Activated CD4-positive, alpha-beta T cell treated with anti-CD3 and anti-CD28 coated beads for 36 hours (primary cell): Measurements from ENCODE around the gene ZNF827. TPM values are rescaled to one million over a fixed set of nuclear protein-coding genes. Genes with fewer than 3 reads are reported as not detected.
A peak's percentile ranks its signal among the peaks of the same experiment; 100 is the strongest.

Experiments
- ATAC-seq: fragments of 200-7000 bp; cut with Tn5 transposase; one replicate; pipeline ENCODE4 v1.10.0; 2021; ENCODE audit warnings: mild to moderate bottlenecking, moderate library complexity
- CTCF ChIA-PET: fragments of 350-600 bp; sonication (Branson Sonifier 250); formaldehyde crosslinking; loops from one replicate; lab custom pipeline; 2021; ENCODE audit warnings: antibody characterized with exemption; lab: Charles Lee
- POLR2A ChIA-PET: fragments of 350-600 bp; sonication (Branson Sonifier 250); formaldehyde crosslinking; loops from one replicate; lab custom pipeline; 2021; ENCODE audit warnings: antibody characterized with exemption, inconsistent platforms; lab: Charles Lee
- DNase-seq: peaks from one replicate; pipeline ENCODE4 v3.0.0-alpha.2; 2020
- H3K27ac Mint-ChIP-seq: one replicate; pipeline ENCODE4 v1.8.0; 2021; ENCODE audit warnings: mixed read lengths
- H3K27me3 Mint-ChIP-seq: one replicate; pipeline ENCODE4 v1.8.0; 2021; ENCODE audit warnings: mixed read lengths
- H3K36me3 Mint-ChIP-seq: one replicate; pipeline ENCODE4 v1.8.0; 2021; ENCODE audit warnings: low read depth, mixed read lengths
- H3K4me1 Mint-ChIP-seq: one replicate; pipeline ENCODE4 v1.8.0; 2021; ENCODE audit warnings: mixed read lengths
- H3K4me3 Mint-ChIP-seq: one replicate; pipeline ENCODE4 v1.8.0; 2021; ENCODE audit warnings: mild to moderate bottlenecking, moderate library complexity, mixed read lengths
- H3K9me3 Mint-ChIP-seq: one replicate; pipeline ENCODE4 v1.8.0; 2021; ENCODE audit warnings: low read depth, mixed read lengths
- intact Hi-C, 2 experiments: fragments of 100-400 bp; cut with DNase I in 1 of 2; cut with micrococcal nuclease in 1 of 2; formaldehyde crosslinking; loops; one replicate each; pipeline versions ENCODE4 v1.14.2 to v1.15.1; 2022 to 2024; cut with DNase I, micrococcal nuclease
- total RNA-seq, 2 experiments: library from RNA; stranded (reverse); gene quantifications; one replicate each; pipeline ENCODE4 v1.2.3, GENCODE V29; 2021

ZNF827 gene
- total RNA-seq, 2 experiments from 2014 or later = 21.2 to 26.6 TPM

GRCh38 chr4:145878501-145879435 lies 59.9 kb downstream of the ZNF827 start:
- POLR2A ChIA-PET = no interaction called here
- no peak for ATAC-seq
- no peak overlapping the region for H3K4me3 Mint-ChIP-seq
- H3K9me3 Mint-ChIP-seq = no peaks in the 10 kb centered on the region
- no peak overlapping the region for H3K27ac Mint-ChIP-seq
- DNase-seq = no peak
- peaks cover 10% of the 10 kb centered on the region for H3K4me1 Mint-ChIP-seq
- intact Hi-C loops = no loop called here
- peaks cover 41% of the 10 kb centered on the region for H3K36me3 Mint-ChIP-seq
- CTCF ChIA-PET = interaction anchor here (1.1 to 1.5 kb wide), 2 partner anchors 10 to 71 kb away, joined by 3 to 5 read pairs; no protein-coding TSS in a partner anchor
- H3K27me3 Mint-ChIP-seq = no peaks in the 10 kb centered on the region

- intact Hi-C loops = no loop called here
- ChIA-PET POLR2A (no interaction called here), CTCF (interaction anchor here (1.0 to 1.2 kb wide), 3 partner anchors 10 to 17 kb away, joined by 3 read pairs; no protein-coding TSS in a partner anchor)
- H3K27me3 Mint-ChIP-seq = no peaks in the 10 kb centered on the region
- H3K36me3 Mint-ChIP-seq = peaks cover 35% of the 10 kb centered on the region
- no peak overlapping the region for H3K27ac Mint-ChIP-seq
- no peak overlapping the region for H3K4me3 Mint-ChIP-seq
- no peak for ATAC-seq
- no peaks in the 10 kb centered on the region for H3K9me3 Mint-ChIP-seq
- no peak for DNase-seq
- H3K4me1 Mint-ChIP-seq = peaks cover 11% of the 10 kb centered on the region
Observed at GRCh38 chr4:145876531-145877180, 62.0 kb downstream of the ZNF827 start.

GRCh38 chr4:145873901-145874300 lies 64.7 kb downstream of the ZNF827 start:
- Mint-ChIP-seq H3K36me3 (peaks cover 35% of the 10 kb centered on the region), H3K27ac (no peak overlapping the region), H3K4me3 (no peak overlapping the region), H3K4me1 (peaks cover 21% of the 10 kb centered on the region), H3K9me3 (no peaks in the 10 kb centered on the region), H3K27me3 (no peaks in the 10 kb centered on the region)
- intact Hi-C loops = no loop called here
- ATAC-seq = no peak
- CTCF ChIA-PET = no interaction called here
- POLR2A ChIA-PET = no interaction called here
- no peak for DNase-seq

- POLR2A ChIA-PET = no interaction called here
Observed at GRCh38 chr4:145871209-145871608, 67.4 kb downstream of the ZNF827 start.

GRCh38 chr4:145870155-145871020 lies 68.2 kb downstream of the ZNF827 start:
- H3K27ac Mint-ChIP-seq = no peak overlapping the region
- POLR2A ChIA-PET = no interaction called here
- no peak for ATAC-seq
- intact Hi-C loops = no loop called here
- peaks cover 29% of the 10 kb centered on the region for H3K4me1 Mint-ChIP-seq
- DNase-seq = no peak
- no peak overlapping the region for H3K4me3 Mint-ChIP-seq
- H3K9me3 Mint-ChIP-seq = no peaks in the 10 kb centered on the region
- H3K27me3 Mint-ChIP-seq = no peaks in the 10 kb centered on the region
- CTCF ChIA-PET = interaction anchor here (2.4 kb wide), 1 partner anchor 25 kb away, joined by 4 read pairs; no protein-coding TSS in a partner anchor
- peaks cover 36% of the 10 kb centered on the region for H3K36me3 Mint-ChIP-seq

More at GRCh38 chr4:145871209-145871608, 67.4 kb downstream of the ZNF827 start:
- Mint-ChIP-seq H3K27ac (no peak overlapping the region), H3K4me3 (no peak overlapping the region), H3K4me1 (peaks cover 25% of the 10 kb centered on the region), H3K36me3 (peaks cover 37% of the 10 kb centered on the region), H3K9me3 (no peaks in the 10 kb centered on the region), H3K27me3 (no peaks in the 10 kb centered on the region)
- ATAC-seq = no peak
- intact Hi-C loops = no loop called here
- DNase-seq = no peak
- CTCF ChIA-PET = no interaction called here

GRCh38 chr4:145868637-145869409 lies 69.8 kb downstream of the ZNF827 start:
- POLR2A ChIA-PET = interaction anchor here (0.7 kb wide), 1 partner anchor 159 kb away, joined by 3 read pairs; no protein-coding TSS in a partner anchor
- Mint-ChIP-seq H3K4me1 (peaks cover 31% of the 10 kb centered on the region), H3K27me3 (no peaks in the 10 kb centered on the region), H3K4me3 (no peak overlapping the region), H3K9me3 (no peaks in the 10 kb centered on the region), H3K36me3 (peaks cover 41% of the 10 kb centered on the region), H3K27ac (no peak overlapping the region)
- CTCF ChIA-PET = interaction anchor here (0.9 to 2.4 kb wide), 4 partner anchors 9 to 62 kb away, joined by 3 to 4 read pairs (median 3); no protein-coding TSS in a partner anchor
- no peak for DNase-seq
- intact Hi-C loops = loop anchor here in 1 of 2 experiments (2.0 kb wide), 1 partner anchor 60 kb away; no protein-coding TSS in a partner anchor
- peak; percentile 91 for ATAC-seq

- ChIA-PET CTCF (no interaction called here), POLR2A (no interaction called here)
Observed at GRCh38 chr4:145867406-145867805, 71.2 kb downstream of the ZNF827 start.

GRCh38 chr4:145866991-145867390 lies 71.6 kb downstream of the ZNF827 start:
- intact Hi-C loops = no loop called here
- H3K4me3 Mint-ChIP-seq = no peak overlapping the region
- no peaks in the 10 kb centered on the region for H3K27me3 Mint-ChIP-seq
- CTCF ChIA-PET = interaction anchor here (1.0 kb wide), 1 partner anchor 10 kb away, joined by 3 read pairs; no protein-coding TSS in a partner anchor
- ATAC-seq (no peak), DNase-seq (no peak)
- H3K4me1 Mint-ChIP-seq = peaks cover 39% of the 10 kb centered on the region
- H3K36me3 Mint-ChIP-seq = peaks cover 33% of the 10 kb centered on the region
- no peak overlapping the region for H3K27ac Mint-ChIP-seq
- no peaks in the 10 kb centered on the region for H3K9me3 Mint-ChIP-seq
- POLR2A ChIA-PET = no interaction called here

More at GRCh38 chr4:145867406-145867805, 71.2 kb downstream of the ZNF827 start:
- ATAC-seq (no peak), DNase-seq (no peak)
- intact Hi-C loops = no loop called here
- no peak overlapping the region for H3K27ac Mint-ChIP-seq
- H3K9me3 Mint-ChIP-seq = no peaks in the 10 kb centered on the region
- peaks cover 41% of the 10 kb centered on the region for H3K4me1 Mint-ChIP-seq
- H3K4me3 Mint-ChIP-seq = no peak overlapping the region
- H3K27me3 Mint-ChIP-seq = no peaks in the 10 kb centered on the region
- peaks cover 36% of the 10 kb centered on the region for H3K36me3 Mint-ChIP-seq

- intact Hi-C loops = no loop called here
- no peak for ATAC-seq
- ChIA-PET POLR2A (no interaction called here), CTCF (no interaction called here)
- no peak overlapping the region for H3K27ac Mint-ChIP-seq
- no peaks in the 10 kb centered on the region for H3K9me3 Mint-ChIP-seq
- peaks cover 33% of the 10 kb centered on the region for H3K36me3 Mint-ChIP-seq
- peaks cover 26% of the 10 kb centered on the region for H3K4me1 Mint-ChIP-seq
- DNase-seq = no peak
- H3K27me3 Mint-ChIP-seq = no peaks in the 10 kb centered on the region
- no peak overlapping the region for H3K4me3 Mint-ChIP-seq
Observed at GRCh38 chr4:145865274-145865941, 73.2 kb downstream of the ZNF827 start.

- no peaks in the 10 kb centered on the region for H3K9me3 Mint-ChIP-seq
- H3K27ac Mint-ChIP-seq = no peak overlapping the region
- H3K4me3 Mint-ChIP-seq = no peak overlapping the region
- ChIA-PET CTCF (no interaction called here), POLR2A (no interaction called here)
- DNase-seq = no peak
- no peak for ATAC-seq
- no peaks in the 10 kb centered on the region for H3K27me3 Mint-ChIP-seq
- H3K36me3 Mint-ChIP-seq = peaks cover 36% of the 10 kb centered on the region
- intact Hi-C loops = no loop called here
- peaks cover 16% of the 10 kb centered on the region for H3K4me1 Mint-ChIP-seq
Observed at GRCh38 chr4:145863191-145863590, 75.4 kb downstream of the ZNF827 start.
